Motor neuron (in vitro differentiated cells): ENCODE measurements around the gene OLIG3. TPM values are rescaled to one million over a fixed set of nuclear protein-coding genes. Genes with fewer than 3 reads are reported as not detected.

Source experiments
- ATAC-seq, 8 experiments: fragments of 200-7000 bp; cut with Tn5 transposase; replicated peaks in 6 of 8; 2 replicates each; pipeline ENCODE4 v1.8.0; 2021; ENCODE audit warnings: mild to moderate bottlenecking in 8 of 8, moderate library complexity in 8 of 8
- H3K27ac ChIP-seq, 2 donors: fragments of 250-450 bp; sonication (Bioruptor Pico); 2 replicates each; pipeline ENCODE4 v1.9.0; 2021; ENCODE audit warnings: antibody characterized with exemption in 2 of 2, mild to moderate bottlenecking in 2 of 2, moderate library complexity in 1 of 2
- H3K4me1 ChIP-seq, 2 donors: fragments of 250-450 bp; sonication (Bioruptor Pico); replicated peaks in 1 of 2; 2 replicates each; pipeline ENCODE4 v1.6.1; 2021; ENCODE audit warnings: antibody characterized with exemption in 2 of 2, mild to moderate bottlenecking in 2 of 2, moderate library complexity in 1 of 2
- H3K4me3 ChIP-seq, 5 donors: fragments of 250-450 bp; sonication (Bioruptor Pico); 2 replicates each; pipeline ENCODE4 v1.9.0; 2021; ENCODE audit warnings: antibody characterized with exemption in 5 of 5, mild to moderate bottlenecking in 5 of 5, moderate library complexity in 4 of 5
- WGBS, 10 experiments: fragments of 450-650 bp; shearing (Covaris generic); methylation state at CpG; one replicate each; pipeline ENCODE4 v1.0.0; 2022; 5-methylcytosine and 5-hydroxymethylcytosine counted together
- in situ Hi-C, 9 experiments: fragments of 400-800 bp; cut with MboI; loops; one replicate each; pipeline ENCODE4 v1.15.0; 2021; ENCODE audit warnings: low sequenced_read_pairs in 9 of 9, low pct_unique_long_range_greater_than_20kb in 2 of 9; ENCODE audit not compliant: unreplicated experiment in 9 of 9
- total RNA-seq, 8 experiments: library from RNA; unstranded; fragments of 300-600 nt; gene quantifications; 2 replicates each; pipeline versions ENCODE4 v1.2.3 to v1.2.4, GENCODE V29; 2022

OLIG3 gene
- total RNA-seq, 8 experiments from 2014 or later = 0.23 to 1.2 (median 0.52) TPM; not detected in 3

DNA sequence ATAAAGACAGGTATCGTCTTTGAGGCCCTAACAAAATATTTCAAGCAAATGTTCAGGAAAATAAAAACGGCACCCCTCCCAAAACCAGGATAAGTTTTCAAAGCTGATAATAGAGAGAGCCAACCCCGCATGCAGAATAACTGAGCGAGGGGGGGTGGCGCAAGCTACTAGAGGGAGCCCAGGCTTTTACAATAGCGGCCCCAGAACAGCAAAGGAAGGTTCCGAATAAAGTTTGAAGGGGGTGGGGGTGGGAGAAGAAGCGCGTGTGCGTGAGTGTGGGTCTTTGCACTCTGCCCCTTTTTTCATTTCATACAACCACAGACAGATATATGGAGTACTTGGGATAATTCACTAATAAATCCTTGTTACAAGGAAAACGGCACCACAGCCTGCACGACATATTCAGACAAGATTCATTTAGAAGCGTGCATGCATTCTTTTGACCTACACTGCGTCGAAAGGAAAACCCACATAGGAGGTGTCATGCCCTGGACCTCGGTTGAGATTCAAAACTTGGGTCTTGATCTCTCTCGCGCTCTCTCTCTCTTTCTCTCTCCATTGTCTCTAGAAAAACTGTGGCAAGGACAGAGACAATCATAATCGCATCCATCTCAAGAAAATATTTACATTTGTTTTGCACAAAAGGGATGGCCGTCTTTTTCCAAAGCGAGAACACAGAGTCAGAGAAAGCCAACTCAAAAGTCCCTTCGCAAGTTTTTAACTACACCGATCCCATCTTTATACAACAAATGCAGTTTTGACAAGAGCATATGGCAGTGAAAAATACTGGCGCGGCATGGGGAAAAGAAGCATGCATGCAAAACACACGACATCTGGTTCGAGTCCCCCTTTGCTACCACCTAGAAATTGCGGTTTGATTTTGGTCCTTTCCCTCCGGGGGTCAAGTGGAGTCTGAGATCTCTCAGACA lies 1.6 kb downstream of the OLIG3 start:
- in situ Hi-C loops = no loop called here
- H3K4me3 ChIP-seq = peak overlapping the region in 2 of 5 donors; percentile 21 to 26
- H3K4me1 ChIP-seq = peaks cover 3 to 54% of the 10 kb centered on the region in 2 donors
- ATAC-seq = no peak
- WGBS, 10 experiments = 0 to 27% (median 6%) methylated on average over 1 to 21 of the region's 29 CpGs
- H3K27ac ChIP-seq = no peak overlapping the region

- in situ Hi-C loops = no loop called here
- 10 to 100% (median 35%) methylated on average over 1 to 6 of the region's 6 CpGs; no CpG with 5 or more reads in 1 of the 10 experiments for WGBS, 10 experiments
- peaks cover 10 to 62% of the 10 kb centered on the region in 2 donors for H3K4me1 ChIP-seq
- H3K4me3 ChIP-seq = no peak overlapping the region
- ATAC-seq = no peak
- H3K27ac ChIP-seq = no peak overlapping the region
Observed at GRCh38 chr6:137491478-137491877, 2.7 kb downstream of the OLIG3 start.

DNA sequence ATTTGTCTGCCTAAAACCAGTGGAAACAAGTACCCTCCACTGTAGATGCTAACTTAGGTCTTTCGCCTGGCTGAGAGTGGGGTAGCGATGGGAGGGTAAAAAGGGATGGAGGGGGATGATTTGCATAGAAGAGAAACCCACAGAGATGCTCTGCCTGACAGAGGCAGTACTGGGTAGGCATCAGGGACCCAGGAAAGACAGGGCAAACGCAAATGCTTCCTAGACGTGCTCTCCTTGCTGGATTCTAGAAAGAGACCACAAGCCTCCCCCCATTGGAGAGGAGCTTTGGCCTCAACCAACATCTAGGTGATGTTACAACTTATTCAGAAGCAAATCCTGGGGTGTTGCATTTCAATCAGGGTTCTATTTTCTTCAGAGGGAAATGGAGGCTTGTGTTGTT lies 3.2 kb downstream of the OLIG3 start:
- ATAC-seq = no peak
- H3K4me1 ChIP-seq = peaks cover 12 to 64% of the 10 kb centered on the region in 2 donors
- in situ Hi-C loops = no loop called here
- no peak overlapping the region for H3K4me3 ChIP-seq
- WGBS, 10 experiments = 20 to 100% (median 57%) methylated on average over 1 to 4 of the region's 4 CpGs; no CpG with 5 or more reads in 2 of the 10 experiments
- no peak overlapping the region for H3K27ac ChIP-seq

- in situ Hi-C loops = no loop called here
- 15 to 64% (median 34%) methylated on average over 4 to 19 of the region's 19 CpGs for WGBS, 10 experiments
- Histone ChIP-seq H3K4me1 (peaks cover 12 to 64% of the 10 kb centered on the region in 2 donors), H3K4me3 (no peak overlapping the region), H3K27ac (no peak overlapping the region)
- no peak for ATAC-seq
Observed at GRCh38 chr6:137490006-137490905, 3.9 kb downstream of the OLIG3 start.

DNA sequence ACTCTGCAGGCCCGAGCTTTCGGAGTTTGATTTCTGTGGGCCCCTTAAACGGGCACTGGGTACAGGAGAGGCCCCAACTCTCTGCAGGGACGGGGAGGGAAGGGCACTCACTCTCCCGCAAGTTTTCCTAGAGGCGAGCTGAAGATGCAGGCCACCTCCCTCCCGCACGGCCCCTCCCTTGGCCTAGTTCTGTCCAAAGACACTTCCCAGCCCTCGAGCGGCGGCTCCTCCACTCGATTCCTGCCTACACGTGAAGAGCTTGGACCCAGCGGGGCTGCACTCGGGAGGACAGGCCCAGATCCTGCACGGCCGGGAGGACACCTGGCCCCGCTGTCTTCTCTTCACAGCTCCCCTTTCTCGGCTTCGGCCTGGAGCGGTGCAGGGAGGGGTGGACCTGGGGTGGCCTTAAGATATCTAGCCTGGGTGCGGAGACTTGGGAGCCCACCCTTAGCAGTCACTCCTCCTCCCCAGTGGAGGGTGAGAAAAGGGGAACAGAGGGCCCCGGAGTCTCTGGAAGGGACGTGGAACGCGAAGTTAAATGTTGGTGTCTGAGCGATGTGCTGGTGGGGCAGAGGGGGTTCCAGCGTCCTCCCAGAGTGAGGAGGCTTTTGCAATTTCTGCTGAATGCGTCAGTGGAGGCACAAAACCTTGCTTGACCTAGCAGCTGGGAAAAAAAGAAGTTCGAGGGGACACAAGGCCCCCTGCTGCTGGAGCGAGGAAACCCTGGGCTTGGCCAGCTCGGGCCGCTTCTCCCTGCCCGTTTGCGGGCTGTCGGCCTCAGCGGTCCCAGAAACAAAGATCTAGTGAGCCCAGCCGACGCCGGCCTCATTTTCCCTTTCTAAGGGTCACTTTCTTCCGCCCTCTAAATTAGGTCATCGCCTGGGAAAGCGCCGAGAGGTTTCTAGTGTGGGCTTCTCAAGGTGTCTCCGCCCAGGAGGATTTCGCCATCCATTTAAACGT lies 4.9 kb downstream of the OLIG3 start:
- ATAC-seq = peak in 3 of 8 experiments; percentile 22 to 71 (median 48)
- 25 to 63% (median 40%) methylated on average over 3 to 21 of the region's 47 CpGs; no CpG with 5 or more reads in 4 of the 10 experiments for WGBS, 10 experiments
- Histone ChIP-seq H3K27ac (no peak overlapping the region), H3K4me1 (peaks cover 12 to 61% of the 10 kb centered on the region in 2 donors), H3K4me3 (no peak overlapping the region)
- in situ Hi-C loops = no loop called here

GRCh38 chr6:137488150-137489045 lies 5.8 kb downstream of the OLIG3 start:
- 7 to 45% (median 27%) methylated on average over 2 to 16 of the region's 73 CpGs; no CpG with 5 or more reads in 3 of the 10 experiments for WGBS, 10 experiments
- H3K27ac ChIP-seq = no peak overlapping the region
- in situ Hi-C loops = no loop called here
- peaks cover 12 to 52% of the 10 kb centered on the region in 2 donors for H3K4me1 ChIP-seq
- peak in 1 of 8 experiments; percentile 42 for ATAC-seq
- no peak overlapping the region for H3K4me3 ChIP-seq

GRCh38 chr6:137487869-137488149 lies 6.4 kb downstream of the OLIG3 start:
- ATAC-seq = no peak
- peaks cover 12 to 46% of the 10 kb centered on the region in 2 donors for H3K4me1 ChIP-seq
- in situ Hi-C loops = no loop called here
- 0 to 10% (median 10%) methylated on average over 1 to 6 of the region's 11 CpGs; no CpG with 5 or more reads in 7 of the 10 experiments for WGBS, 10 experiments
- H3K4me3 ChIP-seq = no peak overlapping the region
- H3K27ac ChIP-seq = no peak overlapping the region

GRCh38 chr6:137487181-137487868 lies 6.9 kb downstream of the OLIG3 start:
- Histone ChIP-seq H3K27ac (no peak overlapping the region), H3K4me3 (no peak overlapping the region), H3K4me1 (peaks cover 12 to 41% of the 10 kb centered on the region in 2 donors)
- 6 to 35% (median 15%) methylated on average over 2 to 18 of the region's 22 CpGs; no CpG with 5 or more reads in 1 of the 10 experiments for WGBS, 10 experiments
- peak in 1 of 8 experiments; percentile 74 for ATAC-seq
- in situ Hi-C loops = no loop called here

DNA sequence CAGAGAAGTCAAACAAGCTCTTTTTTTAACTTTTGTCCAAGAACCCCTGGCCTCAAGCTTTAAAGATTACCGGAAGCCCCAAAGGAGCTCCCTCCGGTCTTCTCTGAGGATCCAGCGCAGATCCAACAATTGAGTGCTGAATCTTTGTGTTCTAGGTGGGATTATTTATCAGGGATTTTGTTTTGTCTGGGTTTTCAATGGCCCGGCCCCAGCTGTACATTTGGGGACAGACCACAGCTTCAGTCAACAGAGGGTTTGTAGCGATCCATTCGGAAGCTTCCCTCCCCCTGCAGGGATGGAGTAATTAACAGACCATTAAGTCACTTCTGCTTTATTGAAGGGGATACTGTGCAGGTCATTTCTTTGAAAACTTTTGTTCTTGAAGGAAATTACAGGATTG lies 7.8 kb downstream of the OLIG3 start:
- Histone ChIP-seq H3K27ac (no peak overlapping the region), H3K4me1 (peaks cover 12 to 40% of the 10 kb centered on the region in 2 donors), H3K4me3 (no peak overlapping the region)
- in situ Hi-C loops = no loop called here
- ATAC-seq = peak in 1 of 8 experiments; percentile 51
- WGBS, 10 experiments = 0 to 35% (median 17%) methylated on average over 2 to 6 of the region's 6 CpGs; no CpG with 5 or more reads in 1 of the 10 experiments

GRCh38 chr6:137480431-137480830 lies 13.8 kb downstream of the OLIG3 start:
- in situ Hi-C loops = no loop called here
- peak in 1 of 8 experiments; percentile 42 for ATAC-seq
- Histone ChIP-seq H3K4me1 (no peaks in the 10 kb centered on the region), H3K27ac (no peak overlapping the region), H3K4me3 (no peak overlapping the region)
- WGBS, 10 experiments = 0 to 100% (median 43%) methylated on average over 1 to 3 of the region's 3 CpGs

DNA sequence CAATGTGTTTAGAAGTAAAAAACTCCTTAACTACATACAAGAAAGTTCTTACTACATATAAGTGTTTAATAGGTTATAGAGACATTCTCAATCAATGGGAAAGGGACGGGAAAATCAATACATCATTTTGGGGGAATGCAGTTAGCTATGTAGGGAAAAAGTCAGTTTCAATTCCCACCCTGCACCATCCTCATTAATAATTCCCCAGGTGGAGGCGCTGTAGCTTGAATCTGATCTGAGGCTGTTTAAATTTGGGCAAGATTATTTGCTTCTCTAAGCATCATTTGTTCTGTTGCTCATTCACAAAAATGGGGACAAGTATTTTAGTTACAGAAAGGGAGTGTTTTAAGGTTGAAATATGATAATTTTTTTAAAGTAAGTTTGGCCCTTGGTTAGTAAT lies 19.1 kb downstream of the OLIG3 start:
- no peak for ATAC-seq
- peaks cover 16 to 19% of the 10 kb centered on the region in 2 donors for H3K4me1 ChIP-seq
- H3K4me3 ChIP-seq = no peak overlapping the region
- in situ Hi-C loops = no loop called here
- WGBS, 10 experiments = 53 to 100% (median 73%) methylated on average over 1 to 2 of the region's 2 CpGs; no CpG with 5 or more reads in 2 of the 10 experiments
- H3K27ac ChIP-seq = no peak overlapping the region
